Gastrocnemius medialis (tissue), 4 donors: Measurements from ENCODE around the gene KCND1. TPM values are rescaled to one million over a fixed set of nuclear protein-coding genes. Genes with fewer than 3 reads are reported as not detected.

Experiments used
- ATAC-seq, 2 donors: fragments of 150-250 bp; one replicate each; pipeline ENCODE4 v1.9.1; 2016
- DNase-seq, 2 donors: peaks; one replicate each; pipeline ENCODE4 v3.0.0-alpha.2; 2019
- H3K27ac ChIP-seq, 4 donors: fragments of 200-600 bp; sonication (generic); 1 replicate in 1 of 4; 2 replicates in 3 of 4; pipeline ENCODE4 v1.5.1; 2016 to 2018; ENCODE audit warnings: mild to moderate bottlenecking in 2 of 4, moderate library complexity in 1 of 4
- H3K27me3 ChIP-seq, 3 donors: fragments of 200-600 bp; sonication (generic) in 2 of 3; 1 replicate in 1 of 3; 2 replicates in 2 of 3; pipeline versions ENCODE4 v1.5.1 to v1.6.0; 2016 to 2019; ENCODE audit warnings: mild to moderate bottlenecking in 1 of 3, moderate library complexity in 1 of 3
- H3K36me3 ChIP-seq, 2 donors: fragments of 200-600 bp; sonication (generic) in 1 of 2; one replicate each; pipeline ENCODE4 v1.5.1; 2017 to 2018
- H3K4me1 ChIP-seq, 2 donors: fragments of 200-600 bp; sonication (generic) in 1 of 2; one replicate each; pipeline ENCODE4 v1.5.1; 2016 to 2017; ENCODE audit warnings: mild to moderate bottlenecking in 2 of 2
- H3K4me3 ChIP-seq, 4 donors: fragments of 200-600 bp; sonication (generic) in 3 of 4; 1 replicate in 1 of 4; 2 replicates in 3 of 4; pipeline ENCODE4 v1.5.1; 2016 to 2019; ENCODE audit warnings: mild to moderate bottlenecking in 2 of 4
- H3K9me3 ChIP-seq, 3 donors: fragments of 200-600 bp; sonication (generic) in 2 of 3; 1 replicate in 1 of 3; 2 replicates in 2 of 3; pipeline ENCODE4 v1.5.1; 2016 to 2019
- CTCF ChIP-seq, 5 experiments: fragments of 450-650 bp in 3 of 5; fragments of 200-600 bp in 2 of 5; sonication (generic) in 2 of 5; IDR thresholded peaks in 4 of 5; conservative IDR thresholded peaks in 1 of 5; 1 replicate in 4 of 5; 2 replicates in 1 of 5; pipeline ENCODE4 v1.5.1; 2016 to 2019; ENCODE audit warnings: antibody characterized with exemption in 5 of 5, mild to moderate bottlenecking in 3 of 5, moderate library complexity in 3 of 5
- POLR2A ChIP-seq, 2 donors: fragments of 450-650 bp; IDR thresholded peaks; one replicate each; pipeline ENCODE4 v1.6.1; 2017; ENCODE audit warnings: antibody characterized with exemption in 2 of 2, mild to moderate bottlenecking in 2 of 2, moderate library complexity in 2 of 2
- in situ Hi-C, 4 donors: fragments of 200-750 bp; cut with MboI; loops; one replicate each; pipeline versions ENCODE4 v1.15.0 to v1.8.0; 2017; ENCODE audit warnings: low sequenced_read_pairs in 4 of 4
- intact Hi-C: fragments of 100-400 bp; cut with DNase I; formaldehyde crosslinking; loops from one replicate; pipeline ENCODE4 v1.15.1; 2023; ENCODE audit warnings: low total_unique reads
- total RNA-seq, 4 donors: library from RNA; depleted of rRNA; stranded (reverse); fragments of >200 nt; gene quantifications; one replicate each; pipeline versions ENCODE4 v1.1.0 to v1.2.3, GENCODE V29; 2016

KCND1 gene
- total RNA-seq, 4 donors from 2014 or later, result 0.09 to 1.2 (median 0.77) TPM

- H3K27me3 ChIP-seq, result no peaks in the 10 kb centered on the region
- intact Hi-C loops (no loop called here), in situ Hi-C loops (no loop called here)
- no peak overlapping the region for H3K4me3 ChIP-seq
- TF ChIP-seq POLR2A (IDR thresholded peaks at IDR 0.05) (no peak), CTCF (IDR thresholded peaks at IDR 0.05 in 4 of 5, conservative IDR thresholded peaks at IDR 0.05 in 1 of 5) (no peak)
- no peaks in the 10 kb centered on the region for H3K36me3 ChIP-seq
- peaks cover 7 to 8% of the 10 kb centered on the region in 2 donors for H3K4me1 ChIP-seq
- ATAC-seq (no peak), DNase-seq (no peak)
- H3K27ac ChIP-seq, result no peak overlapping the region
- no peaks in the 10 kb centered on the region for H3K9me3 ChIP-seq
Observed at GRCh38 chrX:48913605-48914366, 57.9 kb downstream of the KCND1 start.

- peak; percentile 91 to 92 for ATAC-seq
Observed at GRCh38 chrX:48911412-48912182, 60.0 kb downstream of the KCND1 start, which contains the start of gene SLC35A2. Gene SLC35A2 (minus strand): TSS chrX:48911646. CDS start chrX:48911636, 10 bp downstream.

More at GRCh38 chrX:48911412-48912182, 60.0 kb downstream of the KCND1 start, which contains the start of gene SLC35A2:
- TF ChIP-seq POLR2A (IDR thresholded peaks at IDR 0.05) (peak; percentile 66 to 71), CTCF (IDR thresholded peaks at IDR 0.05 in 4 of 5, conservative IDR thresholded peaks at IDR 0.05 in 1 of 5) (no peak)
- Histone ChIP-seq H3K4me3 (peak within 1 kb of the TSS; percentile 72 to 87 (median 76)), H3K36me3 (no peaks in the 10 kb centered on the region), H3K9me3 (no peaks in the 10 kb centered on the region), H3K4me1 (peaks cover 7 to 8% of the 10 kb centered on the region in 2 donors), H3K27ac (peak within 1 kb of the TSS; percentile 73 to 86 (median 83)), H3K27me3 (no peaks in the 10 kb centered on the region)
- in situ Hi-C loops, result no loop called here
- intact Hi-C loops, result no loop called here
- DNase-seq, result peak; percentile 43 to 66

Other genes with a start within 250 kb of the KCND1 start
- gene GLOD5, start 210.1 kb downstream of the KCND1 start, total RNA-seq, result not detected
- not detected for gene GATA1, start 185.3 kb downstream of the KCND1 start, total RNA-seq
- 10 to 100 TPM; 38.2 to 92.2 (median 61.3) TPM for gene HDAC6, start 169.8 kb downstream of the KCND1 start, total RNA-seq
- not detected for gene ERAS, start 145.3 kb downstream of the KCND1 start, total RNA-seq
- not detected for gene PCSK1N, start 136.2 kb downstream of the KCND1 start, total RNA-seq
- 100 to 1,000 TPM in 1 of 4 donors, 10 to 100 TPM in 3; 53.3 to 103 (median 68.5) TPM for gene TIMM17B, start 74.1 kb downstream of the KCND1 start, total RNA-seq
- 10 to 100 TPM; 61.3 to 90.4 (median 67.8) TPM for gene PQBP1, start 73.9 kb downstream of the KCND1 start, total RNA-seq
- 10 to 100 TPM; 12.6 to 18.7 (median 18.5) TPM for gene SLC35A2, start 60.2 kb downstream of the KCND1 start, total RNA-seq
- gene PIM2, start 52.8 kb downstream of the KCND1 start, total RNA-seq, result 1 to 10 TPM; 2.3 to 3.5 (median 2.4) TPM
- 10 to 100 TPM; 22.2 to 32.2 (median 28.5) TPM for gene OTUD5, start 14.2 kb downstream of the KCND1 start, total RNA-seq
- 10 to 100 TPM in 2 of 4 donors, 1 to 10 TPM in 2; 8.6 to 19.3 (median 10.1) TPM for gene GRIPAP1, start 30.4 kb upstream of the KCND1 start, total RNA-seq
- gene TFE3, start 71.5 kb upstream of the KCND1 start, total RNA-seq, result 10 to 100 TPM; 29.3 to 44.5 (median 34.7) TPM
- under 1 TPM; 0.07 to 0.55 (median 0.40) TPM for gene CCDC120, start 87.2 kb upstream of the KCND1 start, total RNA-seq
- gene PRAF2, start 102.2 kb upstream of the KCND1 start, total RNA-seq, result 1 to 10 TPM; 4.5 to 6.6 (median 4.7) TPM
- gene WDR45, start 108.0 kb upstream of the KCND1 start, total RNA-seq, result 100 to 1,000 TPM in 3 of 4 donors, 10 to 100 TPM in 1; 98.2 to 125 (median 105) TPM
- gene GPKOW, start 151.9 kb upstream of the KCND1 start, total RNA-seq, result 10 to 100 TPM; 35.2 to 41.3 (median 38.9) TPM
- 1 to 10 TPM; 2.7 to 7.3 (median 5.3) TPM for gene MAGIX, start 190.9 kb upstream of the KCND1 start, total RNA-seq
- gene PLP2, start 200.1 kb upstream of the KCND1 start, total RNA-seq, result 10 to 100 TPM; 12.8 to 53.5 (median 32.5) TPM
- gene PRICKLE3, start 214.5 kb upstream of the KCND1 start, total RNA-seq, result 10 to 100 TPM in 3 of 4 donors, 1 to 10 TPM in 1; 9.1 to 33.1 (median 21.3) TPM
- gene SYP, start 228.3 kb upstream of the KCND1 start, total RNA-seq, result 1 to 10 TPM in 1 of 4 donors, under 1 TPM in 3; 0.15 to 3.9 (median 0.40) TPM